Effector CD8-positive, alpha-beta T cell (primary cell): ENCODE data around the gene CCSAP.
"Not testable (repeated sequence)": the region's sequence is repeated elsewhere in the genome, so short reads cannot be mapped to it uniquely, and the experiment has no call there.

Experiments
- DNase-seq: peaks from one replicate; lab custom pipeline; 2025; lab: John Stamatoyannopoulos, UW

Gene CCSAP

DNA sequence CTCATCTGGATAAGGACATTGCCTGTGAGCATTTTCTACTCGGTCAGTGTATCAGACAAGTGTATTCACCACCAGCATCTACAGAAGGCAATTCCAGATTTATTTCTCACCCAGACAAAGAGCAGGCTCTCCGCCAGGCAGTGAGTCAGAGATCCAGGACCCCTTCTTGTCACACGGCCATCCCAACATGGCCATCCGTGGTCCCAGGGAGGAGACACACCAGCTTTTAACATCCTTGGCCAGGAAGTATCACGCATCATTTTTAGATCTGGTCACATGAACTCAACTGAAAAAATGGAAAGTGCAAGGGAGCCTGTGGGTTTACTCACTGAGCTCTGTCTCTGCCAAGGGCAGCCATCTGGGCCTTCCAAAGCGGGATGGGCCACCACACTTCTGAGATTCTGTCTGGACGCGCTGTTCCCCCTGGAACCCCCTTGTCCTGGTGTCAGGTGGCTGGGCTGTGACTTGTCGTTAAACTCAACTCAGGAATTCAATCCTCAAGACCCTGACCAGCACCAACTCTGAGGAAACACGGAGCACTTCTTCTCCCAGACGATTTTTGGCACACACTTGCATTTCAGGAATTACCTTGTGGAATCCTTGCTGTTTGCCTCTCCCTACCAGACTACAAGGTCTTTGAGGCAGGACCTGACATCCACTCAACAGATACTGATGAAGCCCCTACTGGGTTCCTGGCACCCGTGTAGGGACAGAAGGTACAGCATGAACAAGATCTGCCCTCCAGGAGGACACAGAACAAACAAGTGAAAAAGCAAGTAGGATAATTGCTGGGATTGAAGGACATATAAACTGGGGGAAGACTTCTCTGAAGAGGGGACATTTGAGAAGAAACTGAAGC, 21.6 kb upstream of the CCSAP start:
- no peak for DNase-seq

DNA sequence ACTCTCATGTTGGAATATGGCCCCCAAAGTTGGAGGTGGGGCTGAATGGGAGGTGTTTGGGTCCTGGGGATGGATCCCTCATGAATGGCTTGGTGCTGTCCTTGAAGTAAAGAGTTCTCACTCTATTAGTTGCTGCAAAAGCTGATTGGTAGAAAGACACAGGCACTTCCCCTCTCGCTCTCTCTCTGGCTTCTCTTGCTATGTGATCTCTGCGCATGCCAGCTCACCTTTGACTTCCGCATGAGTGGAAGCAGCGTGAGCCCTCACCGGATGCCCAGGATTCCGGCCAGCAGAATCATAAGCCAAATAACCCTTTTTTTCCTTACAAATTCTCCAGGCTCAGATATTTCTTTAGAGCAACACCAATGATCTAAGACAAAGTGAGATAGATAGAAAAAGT, 20.9 kb upstream of the CCSAP start:
- DNase-seq: no peak

DNA sequence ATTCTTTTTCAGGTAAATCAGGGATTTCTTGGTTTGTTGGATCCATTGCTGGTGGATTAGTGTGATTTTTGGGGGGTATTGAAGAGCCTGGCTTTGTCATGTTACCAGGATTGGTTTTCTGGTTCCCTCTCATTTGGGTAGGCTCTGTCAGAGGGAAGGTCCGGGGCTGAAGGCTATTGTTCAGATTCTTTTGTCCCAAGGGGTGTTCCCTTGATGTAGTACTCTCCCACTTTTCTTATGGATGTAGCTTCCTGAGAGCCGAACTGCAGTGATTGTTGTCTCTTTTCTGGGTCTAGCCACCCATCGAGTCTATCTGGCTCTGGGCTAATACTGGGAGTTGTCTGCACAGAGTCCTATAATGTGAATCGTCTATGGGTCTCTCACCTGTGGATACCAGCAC, 17.6 kb upstream of the CCSAP start:
- DNase-seq: no peak

DNA sequence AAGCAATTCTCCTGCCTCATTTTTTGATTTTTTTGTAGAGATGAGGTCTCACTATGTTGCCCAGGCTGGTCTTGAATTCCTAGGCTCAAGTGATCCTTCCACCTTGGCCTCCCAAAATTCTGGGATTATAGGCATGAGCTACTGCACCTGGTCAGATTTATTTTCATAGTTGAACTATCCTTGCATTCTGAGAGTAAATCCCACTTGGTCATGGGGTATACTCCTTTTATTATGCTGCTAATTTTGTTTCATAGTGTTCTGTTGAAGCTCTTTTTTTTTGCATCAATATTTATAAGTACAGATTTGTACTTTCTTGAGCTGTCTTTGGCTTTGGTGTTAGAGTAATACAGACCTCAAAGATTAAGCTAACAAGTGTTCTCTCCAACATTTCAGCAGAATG, 12.8 kb upstream of the CCSAP start:
- no peak for DNase-seq

DNA sequence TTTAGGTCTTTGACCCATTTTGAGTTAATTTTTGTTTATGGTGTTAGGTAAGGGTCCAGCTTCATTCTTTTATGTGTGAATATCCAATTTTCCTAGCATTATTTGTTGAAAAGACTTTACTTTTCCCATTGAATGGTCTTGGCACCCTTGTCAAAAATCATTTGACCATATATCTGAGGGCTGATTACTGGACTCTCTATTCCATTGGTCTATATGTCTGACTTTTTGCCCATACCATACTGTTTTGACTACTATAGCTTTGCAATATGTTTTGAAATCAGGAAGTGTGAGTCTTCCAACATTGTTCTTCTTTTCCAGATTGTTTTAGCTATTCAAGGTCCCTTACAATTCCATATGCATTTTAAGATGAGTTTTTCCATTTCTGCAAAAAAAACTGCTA, 11.4 kb upstream of the CCSAP start:
- no peak for DNase-seq

DNA sequence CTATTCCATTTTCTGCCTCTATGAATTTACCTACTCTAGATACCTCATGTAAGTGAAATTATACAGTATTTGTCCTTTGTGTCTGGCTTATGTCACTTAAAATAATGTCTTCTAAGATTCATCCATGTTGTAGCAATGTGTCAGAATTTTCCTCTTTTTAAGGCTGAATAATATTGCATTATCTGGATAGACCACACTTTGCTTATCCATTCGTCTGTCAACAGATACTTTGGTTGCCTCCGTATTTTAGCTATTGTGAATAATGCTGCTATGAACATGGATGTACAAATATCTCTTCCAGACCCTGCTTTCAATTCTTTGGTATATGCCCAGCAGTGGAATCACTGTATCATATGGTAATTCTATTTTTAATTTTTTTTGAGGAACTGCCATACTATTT, 10.1 kb upstream of the CCSAP start:
- no peak for DNase-seq

DNA sequence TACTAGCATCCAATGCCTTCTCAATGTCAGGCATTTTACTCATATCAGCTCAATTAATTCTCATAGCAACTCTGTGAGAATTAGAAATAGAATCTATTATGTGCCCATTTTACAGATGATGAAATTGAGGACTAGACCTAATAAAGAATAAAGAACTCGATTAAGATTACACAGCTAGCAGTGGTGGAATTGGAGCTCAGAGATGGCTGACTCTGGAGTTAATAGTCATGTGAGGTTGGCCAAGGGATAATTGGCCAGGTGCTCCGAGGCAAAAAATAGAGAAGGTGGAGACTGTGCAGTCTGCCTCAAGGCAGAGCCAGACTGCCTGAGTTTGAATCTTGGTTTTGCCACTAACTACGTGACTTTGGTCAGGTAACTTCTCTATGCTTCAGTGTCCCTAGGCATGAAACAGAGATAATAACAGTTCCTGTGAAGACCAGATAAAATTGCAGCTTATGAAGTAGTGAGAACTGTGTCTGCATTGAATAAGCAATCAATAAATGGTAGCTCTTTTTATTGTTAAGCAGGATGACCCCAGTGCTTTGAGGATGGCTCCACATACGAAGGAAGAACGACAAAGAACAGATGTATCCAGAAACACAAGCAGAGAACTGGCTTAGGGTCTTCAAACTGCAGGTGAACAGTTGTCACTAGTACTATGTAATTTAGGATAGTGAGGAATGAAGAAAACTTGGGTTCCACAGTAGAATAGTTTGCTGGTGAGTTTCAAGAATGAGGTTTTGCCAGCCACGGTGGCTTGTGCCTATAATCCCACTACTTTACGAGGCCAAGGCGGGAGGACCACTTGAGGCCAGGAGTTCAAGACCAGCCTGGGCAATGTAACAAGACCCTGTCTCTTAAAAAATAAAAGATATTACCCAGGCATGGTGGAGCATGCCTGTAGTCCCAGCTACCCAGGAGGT, 6.9 kb upstream of the CCSAP start:
- no peak for DNase-seq

DNA sequence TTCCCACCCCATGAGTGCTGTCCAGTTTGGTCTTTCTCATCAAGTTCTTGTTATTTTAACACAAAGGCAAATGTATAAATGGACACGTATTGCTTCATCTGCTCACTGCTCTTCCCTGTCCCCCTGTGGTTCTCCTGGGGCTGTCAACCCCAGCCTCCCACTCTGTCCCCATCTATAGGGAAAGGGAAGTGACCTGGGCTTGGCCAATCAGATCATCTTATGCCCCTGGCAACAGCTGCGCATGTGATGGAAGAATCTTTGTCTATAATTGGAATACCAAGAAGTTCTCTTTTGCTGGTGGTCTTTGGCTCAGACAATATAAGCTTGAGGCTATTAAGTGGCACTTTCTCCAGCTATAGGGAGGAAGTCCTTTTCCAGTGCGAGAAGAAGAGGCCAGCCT, 4.7 kb upstream of the CCSAP start:
- DNase-seq: no peak

DNA sequence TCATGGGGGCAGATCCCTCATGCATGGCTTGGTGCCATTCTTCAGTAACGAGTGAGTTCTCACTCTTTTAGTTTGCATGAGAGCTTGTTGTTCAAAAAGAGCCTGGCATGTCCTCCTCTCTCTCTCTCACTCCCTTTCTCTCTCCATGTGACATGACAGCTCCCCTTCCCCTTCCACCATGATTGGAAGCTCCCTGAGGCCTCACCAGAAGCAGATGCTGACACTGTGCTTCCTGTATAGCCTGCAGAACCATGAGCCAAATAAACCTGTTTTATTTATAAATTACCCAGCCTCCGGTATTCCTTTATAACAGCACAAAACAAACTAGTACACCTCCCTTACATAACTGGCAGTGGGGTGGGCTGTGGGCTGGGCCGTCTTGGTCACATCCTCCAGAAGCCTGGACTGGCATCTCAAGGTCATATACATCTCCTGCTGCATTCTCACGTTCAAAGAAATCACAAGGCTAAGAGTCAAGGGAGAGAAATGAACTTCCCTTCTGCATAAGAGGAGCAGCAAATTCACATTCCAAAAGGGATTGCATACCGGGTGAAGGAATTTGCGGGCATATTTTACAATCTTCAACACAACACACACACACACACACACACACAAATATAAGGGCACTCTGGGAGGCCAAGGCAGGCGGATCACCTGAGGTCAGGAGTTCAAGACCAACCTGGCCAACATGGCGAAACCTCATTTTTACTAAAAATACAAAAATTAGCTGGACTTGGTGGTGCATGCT, 2.3 kb upstream of the CCSAP start:
- no peak for DNase-seq

DNA sequence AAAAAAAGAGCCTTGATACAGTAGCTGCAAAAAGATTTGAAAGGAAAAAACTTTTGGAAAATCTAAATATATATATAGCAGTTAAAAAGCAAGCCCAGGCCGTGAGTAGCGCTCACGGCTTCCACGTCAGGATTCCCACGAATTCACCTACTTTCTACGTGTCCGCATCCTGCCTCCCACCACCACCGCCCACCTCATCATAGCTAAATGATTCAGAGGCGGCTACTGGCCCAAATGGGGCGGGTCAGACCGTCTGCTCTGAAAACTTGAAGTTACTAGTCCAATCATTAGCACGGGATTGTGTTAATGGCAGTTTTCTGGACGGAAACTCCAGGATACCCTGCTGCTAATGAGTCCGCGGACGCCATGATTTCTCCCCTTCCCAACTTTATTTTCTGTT, 1.3 kb upstream of the CCSAP start:
- DNase-seq: no peak

DNA sequence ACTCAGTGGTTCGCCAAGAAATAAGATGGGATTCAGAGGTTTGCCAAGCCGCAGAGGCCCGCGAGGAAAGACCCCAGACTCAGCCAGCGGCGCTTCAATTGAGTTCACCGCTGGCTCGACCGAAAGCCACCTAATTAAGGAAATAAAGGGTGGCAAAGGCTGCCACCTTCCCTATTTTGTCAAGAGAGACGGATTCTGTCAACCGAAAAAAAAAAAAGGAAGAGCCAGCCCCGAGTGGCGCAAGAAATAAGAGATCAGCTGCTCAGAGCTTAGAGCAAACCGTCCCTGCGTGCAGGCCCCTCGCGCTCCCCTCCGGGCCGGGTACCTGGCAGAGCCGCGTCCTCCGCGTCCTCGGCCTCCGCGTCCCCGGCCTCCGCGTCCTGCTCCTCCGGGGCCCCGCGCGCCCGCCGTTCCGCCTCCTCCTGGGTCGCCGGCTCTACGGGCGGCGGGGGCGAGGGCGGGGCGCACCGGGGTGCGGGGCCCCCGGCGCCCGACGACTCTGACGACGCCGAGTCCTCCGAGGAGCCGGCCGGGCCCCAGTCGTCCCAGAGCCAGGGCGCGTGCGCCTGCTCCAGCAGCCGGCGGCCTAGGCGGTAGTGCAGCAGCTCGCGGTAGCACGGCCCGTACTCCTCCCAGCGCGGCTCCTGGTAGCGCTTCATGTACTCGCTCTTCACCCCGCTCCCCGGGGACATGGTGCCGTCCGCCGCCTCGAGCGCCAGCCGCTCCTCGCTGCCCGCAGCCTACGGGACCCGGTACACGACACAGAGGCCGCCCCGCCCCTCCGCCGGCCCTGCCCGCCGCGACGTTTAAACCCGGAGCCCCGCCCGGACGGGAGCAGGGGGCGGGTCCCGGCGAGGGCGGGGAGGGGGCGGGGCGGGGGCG, 832 bp downstream of the CCSAP start:
- DNase-seq: peak; percentile 76

DNA sequence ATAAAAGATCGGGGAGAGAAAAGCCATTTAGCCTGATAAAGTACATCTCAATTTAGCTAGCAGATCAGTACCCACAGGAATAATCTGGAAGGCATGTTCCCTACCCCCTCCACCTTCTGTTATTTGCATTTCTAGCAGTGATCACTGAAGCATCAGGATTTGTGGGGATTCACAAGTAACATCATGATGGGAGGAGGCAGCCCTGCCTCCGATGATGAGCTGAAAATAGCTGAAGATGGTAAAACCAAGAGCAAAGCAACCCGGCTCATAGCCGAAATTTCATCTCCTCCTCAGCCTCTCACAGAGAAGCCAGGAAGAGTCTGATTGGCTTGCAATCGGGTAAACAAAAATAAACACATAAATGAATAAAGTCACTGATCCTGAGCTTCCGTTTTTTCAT, 2.4 kb downstream of the CCSAP start:
- no peak for DNase-seq

DNA sequence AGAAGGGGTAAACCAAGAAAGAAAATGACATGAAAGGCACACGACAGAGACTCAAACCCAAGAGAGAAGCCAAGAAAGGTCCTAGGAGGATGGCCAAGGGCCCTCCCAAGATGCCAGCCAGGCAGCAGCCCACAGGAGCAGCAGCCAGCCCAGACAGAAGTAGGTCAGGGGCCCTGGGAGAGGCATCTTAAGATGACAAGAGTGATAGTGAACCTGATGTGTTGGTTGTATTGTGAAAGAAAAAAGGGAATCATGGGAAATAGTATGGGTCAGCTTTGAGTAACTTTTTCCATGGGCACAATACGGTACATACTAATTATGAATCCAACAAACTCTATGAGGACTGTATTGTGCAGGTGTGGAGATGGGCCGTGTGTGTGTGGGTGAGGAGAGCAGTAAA, 3.3 kb downstream of the CCSAP start:
- no peak for DNase-seq

DNA sequence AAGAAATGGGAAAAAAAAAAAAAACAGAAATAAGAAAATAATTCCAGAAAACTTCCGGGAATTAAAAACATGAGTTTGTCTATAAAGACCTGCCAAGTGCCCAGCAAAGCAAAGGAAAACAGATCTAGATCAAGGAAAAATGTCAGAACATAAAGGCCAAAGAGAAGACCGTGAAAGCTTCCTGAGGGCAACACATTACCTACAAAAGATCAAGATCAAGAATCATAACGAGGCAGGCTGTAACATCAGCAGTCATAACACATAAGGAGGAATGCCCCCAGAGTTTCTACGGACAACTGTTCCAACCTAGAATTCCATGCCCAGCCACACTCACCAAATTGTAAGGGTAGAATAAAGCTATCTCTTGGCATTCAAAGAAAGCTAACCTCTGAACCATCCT, 3.8 kb downstream of the CCSAP start:
- no peak for DNase-seq

DNA sequence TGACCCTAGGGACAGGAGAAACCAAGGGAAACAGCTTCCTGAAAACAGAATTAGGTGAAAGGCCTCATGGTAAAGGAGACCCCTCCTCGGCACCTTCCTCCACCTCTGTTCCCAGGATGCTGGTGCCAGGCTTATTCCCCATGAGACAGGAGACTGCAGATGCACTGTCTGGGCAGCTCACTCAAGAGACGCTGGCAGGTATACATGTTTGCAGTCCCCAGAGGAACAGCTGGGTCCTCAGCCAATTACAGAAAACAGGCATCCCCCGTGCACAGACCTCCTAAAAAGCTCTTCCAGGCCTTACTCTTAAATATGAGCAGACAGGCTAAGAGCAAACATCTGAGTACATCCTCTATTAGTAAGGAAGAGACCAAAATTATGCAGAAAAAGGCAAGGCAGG, 6.5 kb downstream of the CCSAP start:
- DNase-seq: no peak

DNA sequence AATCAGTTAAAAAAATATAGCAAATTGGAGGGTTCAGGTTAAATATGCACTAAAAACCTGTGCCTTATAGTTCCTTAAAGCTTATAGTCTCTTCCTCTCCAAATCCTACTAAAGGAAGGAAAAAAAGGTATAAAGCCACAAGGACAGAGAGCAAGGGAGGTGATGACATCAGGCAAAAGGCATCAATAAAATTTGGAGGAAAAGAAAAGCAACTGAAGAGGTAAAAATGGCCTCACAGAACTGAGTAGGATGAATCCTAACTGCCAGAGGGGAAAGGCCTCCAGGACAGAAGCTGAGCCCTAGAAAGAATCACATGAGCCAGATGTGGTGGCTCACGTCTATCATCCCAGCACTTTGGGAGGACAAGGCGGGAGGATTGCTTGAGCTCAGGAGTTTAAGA, 8.1 kb downstream of the CCSAP start:
- no peak for DNase-seq

DNA sequence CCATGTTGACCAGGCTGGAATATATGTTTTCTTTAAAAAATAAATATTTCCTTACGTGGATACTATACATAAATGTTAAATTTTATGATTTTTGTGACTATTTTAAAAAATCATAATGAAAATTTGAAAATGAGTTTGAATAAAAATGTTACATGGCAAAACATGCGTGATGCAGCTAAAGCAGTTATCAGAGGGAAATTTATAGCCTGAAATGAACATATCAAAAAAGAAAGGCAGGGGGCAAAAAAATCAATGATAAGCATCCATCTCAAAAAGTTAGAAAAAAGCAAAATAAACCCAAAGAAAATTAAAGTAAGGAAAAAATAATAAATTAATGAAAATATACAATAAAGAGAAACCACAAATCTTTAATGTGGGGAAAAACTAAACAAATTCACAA, 8.6 kb downstream of the CCSAP start:
- DNase-seq: no peak

DNA sequence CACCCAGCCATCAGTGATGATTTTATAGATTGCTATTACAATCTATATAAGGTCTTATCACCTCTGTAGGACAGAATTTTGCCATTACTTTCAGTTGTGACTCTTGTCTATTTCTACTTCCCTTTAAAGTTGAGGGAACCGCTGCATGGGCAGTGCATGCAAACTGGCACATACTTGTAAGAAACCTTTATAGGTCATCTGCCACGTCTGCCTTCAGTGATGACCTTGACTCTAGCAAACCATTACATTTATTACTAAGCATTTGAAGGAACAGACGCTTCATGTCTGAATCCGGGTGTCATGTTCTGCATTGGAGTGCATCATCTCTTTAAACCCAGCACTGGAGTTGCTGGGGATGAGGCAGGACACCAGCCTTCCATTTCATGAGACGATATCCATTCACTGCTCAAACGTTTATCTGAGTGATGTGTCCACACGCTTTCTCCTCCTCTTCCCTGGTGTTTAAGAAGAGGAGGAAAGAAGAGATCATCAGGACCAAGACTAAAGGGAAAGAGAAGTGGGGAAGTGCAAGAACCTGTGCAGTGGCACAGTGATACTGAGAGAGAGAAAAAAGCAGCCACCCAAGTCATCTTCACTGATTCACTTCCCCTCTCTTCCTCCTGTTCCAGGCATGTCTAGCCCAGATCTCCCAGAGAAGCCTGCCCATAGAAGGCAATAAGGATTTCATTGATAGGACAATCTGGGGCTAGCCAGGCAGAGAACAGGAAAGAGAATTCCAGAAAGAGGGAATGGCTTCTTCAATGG, 14.1 kb downstream of the CCSAP start:
- DNase-seq: no peak

DNA sequence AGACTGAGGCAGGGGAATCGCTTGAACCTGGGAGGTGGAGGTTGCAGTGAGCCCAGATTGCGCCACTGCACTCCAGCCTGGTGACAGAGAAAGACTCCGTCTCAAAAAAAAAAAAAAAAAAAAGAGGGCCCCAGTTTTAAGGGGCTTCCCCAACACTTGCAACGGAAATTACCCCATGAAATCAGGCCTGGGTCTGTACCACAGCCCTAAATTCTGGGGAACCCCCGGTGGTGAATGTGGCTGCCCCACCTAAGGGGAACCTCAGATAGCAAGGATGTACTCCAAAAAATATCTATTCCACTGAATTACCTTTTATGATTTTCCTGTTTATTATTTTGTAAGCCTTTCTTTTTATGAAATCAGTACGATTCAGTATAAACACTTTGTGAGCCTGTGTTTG, 15.1 kb downstream of the CCSAP start:
- not testable (repeated sequence) for DNase-seq

DNA sequence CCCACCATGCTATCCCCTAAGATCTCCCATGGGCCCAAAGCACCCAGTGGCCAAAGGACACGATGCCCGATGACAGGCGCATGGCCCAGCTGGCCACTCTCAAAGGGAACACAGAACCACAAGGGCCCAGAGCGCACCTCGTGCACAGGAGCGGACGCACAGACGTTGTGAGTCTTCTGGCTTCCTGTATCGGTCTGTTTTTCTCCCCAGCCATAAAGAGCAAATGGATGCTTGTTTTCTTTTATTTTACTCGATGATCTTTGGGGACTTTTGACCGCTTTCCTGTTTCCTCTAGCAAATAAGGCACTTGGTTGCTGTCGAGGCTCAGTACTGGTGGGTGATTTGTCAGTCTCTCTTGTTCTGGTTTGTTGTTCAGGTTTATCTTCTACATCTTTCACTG, 16.2 kb downstream of the CCSAP start:
- no peak for DNase-seq
